Peyer's patch (tissue), 4 donors: ENCODE measurements around the gene DGCR8.

Source experiments
- CTCF ChIP-seq, 6 experiments: fragments of 450-650 bp in 4 of 6; fragments of 200-600 bp in 2 of 6; sonication (generic) in 1 of 6; IDR thresholded peaks; one replicate each; pipeline ENCODE4 v1.5.1; 2017 to 2019; ENCODE audit warnings: antibody characterized with exemption in 6 of 6, mild to moderate bottlenecking in 3 of 6, moderate library complexity in 1 of 6
- POLR2A ChIP-seq, 2 donors: fragments of 450-650 bp; IDR thresholded peaks; one replicate each; pipeline ENCODE4 v1.5.1; 2017; ENCODE audit warnings: antibody characterized with exemption in 2 of 2, mild to moderate bottlenecking in 2 of 2, moderate library complexity in 2 of 2

GRCh38 chr22:20068640-20069039 lies 11.4 kb upstream of the DGCR8 start:
- TF ChIP-seq CTCF (IDR thresholded peaks at IDR 0.05): no peak
- no peak for TF ChIP-seq POLR2A (IDR thresholded peaks at IDR 0.05)
